HCT116 (cell line): Measurements from ENCODE around the gene KIRREL1. TPM values are rescaled to one million over a fixed set of nuclear protein-coding genes. Genes with fewer than 3 reads are reported as not detected.

ENCODE experiments used
- ATAC-seq: fragments of 200-7000 bp; cut with Tn5 transposase; 2 replicates; pipeline ENCODE4 v1.9.1; 2020; ENCODE audit warnings: mild to moderate bottlenecking, moderate library complexity
- BruUV-seq: library from RNA; stranded (reverse); fragments of 400-500 nt; replicated peaks from 2 replicates; lab custom pipeline; 2021; lab: Mats Ljungman, UMichigan
- CTCF ChIA-PET: fragments of 300-600 bp; sonication (Branson Sonifier 250); formaldehyde crosslinking; loops from one replicate; lab custom pipeline; 2021; ENCODE audit warnings: antibody characterized with exemption; lab: Charles Lee
- POLR2A ChIA-PET: fragments of 300-600, 350-600 bp; sonication (Branson Sonifier 250); formaldehyde crosslinking; loops from one replicate; lab custom pipeline; 2021; ENCODE audit warnings: antibody characterized with exemption; lab: Charles Lee
- RAD21 ChIA-PET, 2 experiments: fragments of 300-600 bp; sonication (Branson Sonifier 250); formaldehyde crosslinking; loops; one replicate each; lab custom pipeline; 2023; ENCODE audit warnings: low total read pairs in 2 of 2; ENCODE audit not compliant: uncharacterized antibody in 2 of 2, unreplicated experiment in 2 of 2, low non-redundant PET in 1 of 2; lab: Charles Lee
- DNase-seq: peaks from one replicate; pipeline ENCODE4 v3.0.0-alpha.2; 2010; ENCODE audit warnings: low read depth, low spot score
- H2AFZ ChIP-seq: fragments of 200-600 bp; shearing (Covaris generic), sonication (generic); 2 replicates; pipeline ENCODE4 v1.6.1; 2017; ENCODE audit warnings: low read depth, mixed run types, mixed read lengths, antibody characterized with exemption, low read length; ENCODE audit not compliant: poor library complexity, severe bottlenecking
- H3K27ac ChIP-seq: 2 replicates; pipeline ENCODE4 v1.5.1; 2012; ENCODE audit warnings: low read depth, low read length
- H3K27me3 ChIP-seq: fragments of 200-600 bp; sonication (generic); 2 replicates; pipeline ENCODE4 v1.6.1; 2016; ENCODE audit warnings: mixed run types, low read length, mixed read lengths; ENCODE audit not compliant: insufficient read depth
- H3K36me3 ChIP-seq, 2 experiments: fragments of 200-500 bp in 1 of 2; fragments of 200-600 bp in 1 of 2; sonication (Bioruptor generic) in 1 of 2; sonication (generic) in 1 of 2; 2 replicates each; pipeline versions ENCODE4 v1.5.1 to v1.6.1; 2014 to 2016; ENCODE audit warnings: low read length in 2 of 2, inconsistent platforms in 1 of 2, mixed read lengths in 1 of 2, mixed run types in 1 of 2; ENCODE audit not compliant: insufficient read depth in 2 of 2, control insufficient read depth in 1 of 2
- H3K4me1 ChIP-seq, 2 experiments: fragments of 200-600 bp in 1 of 2; sonication (generic) in 1 of 2; 2 replicates each; pipeline versions ENCODE4 v1.5.1 to v1.6.1; 2012 to 2017; ENCODE audit warnings: low read length in 2 of 2, inconsistent platforms in 1 of 2, mild to moderate bottlenecking in 1 of 2, mixed read lengths in 1 of 2, mixed run types in 1 of 2, moderate library complexity in 1 of 2; ENCODE audit not compliant: insufficient read depth in 2 of 2, control insufficient read depth in 1 of 2
- H3K4me2 ChIP-seq: fragments of 200-600 bp; sonication (generic); 2 replicates; pipeline ENCODE4 v1.6.1; 2017; ENCODE audit warnings: mixed run types, low read length, mixed read lengths
- H3K4me3 ChIP-seq, 2 experiments: fragments of 200-600 bp in 1 of 2; sonication (generic) in 1 of 2; replicated peaks in 1 of 2; 2 replicates each; pipeline ENCODE4 v1.5.1; 2011 to 2016; ENCODE audit warnings: low read length in 2 of 2, control low read depth in 1 of 2, low read depth in 1 of 2, mild to moderate bottlenecking in 1 of 2, mixed read lengths in 1 of 2, mixed run types in 1 of 2
- H3K79me2 ChIP-seq: fragments of 200-600 bp; sonication (generic); 2 replicates; pipeline ENCODE4 v1.6.1; 2017; ENCODE audit warnings: mild to moderate bottlenecking, mixed run types, low read length, moderate library complexity, mixed read lengths; ENCODE audit not compliant: insufficient read depth
- H3K9ac ChIP-seq: fragments of 200-600 bp; sonication (generic); 2 replicates; pipeline ENCODE4 v1.6.1; 2016; ENCODE audit warnings: low read length, mixed read lengths
- H3K9me2 ChIP-seq: fragments of 200-600 bp; sonication (generic), shearing (Covaris generic); 2 replicates; pipeline ENCODE4 v1.6.1; 2017; ENCODE audit warnings: mixed run types, mild to moderate bottlenecking, moderate library complexity; ENCODE audit not compliant: insufficient read depth
- H3K9me3 ChIP-seq, 2 experiments: fragments of 200-500 bp in 1 of 2; fragments of 200-600 bp in 1 of 2; sonication (Bioruptor generic) in 1 of 2; sonication (generic) in 1 of 2; 2 replicates each; pipeline ENCODE4 v1.6.1; 2014 to 2017; ENCODE audit warnings: low read length in 2 of 2, mixed read lengths in 2 of 2, inconsistent platforms in 1 of 2, low read depth in 1 of 2, mild to moderate bottlenecking in 1 of 2, mixed run types in 1 of 2, moderate library complexity in 1 of 2; ENCODE audit not compliant: control insufficient read depth in 1 of 2, insufficient read depth in 1 of 2
- H4K20me1 ChIP-seq: fragments of 200-600 bp; sonication (generic), shearing (Covaris generic); 2 replicates; pipeline ENCODE4 v1.6.1; 2017; ENCODE audit warnings: mixed run types, mild to moderate bottlenecking, moderate library complexity; ENCODE audit not compliant: insufficient read depth
- ATF3 ChIP-seq: IDR thresholded peaks from 2 replicates; pipeline ENCODE4 v1.6.1; 2012
- CBX3 ChIP-seq: IDR thresholded peaks from 2 replicates; pipeline ENCODE4 v1.6.1; 2012; ENCODE audit warnings: low read depth
- CEBPB ChIP-seq: IDR thresholded peaks from 2 replicates; pipeline ENCODE4 v1.6.1; 2012; ENCODE audit warnings: low read depth
- CTCF ChIP-seq, 3 experiments: fragments of 200-600 bp in 1 of 3; sonication (generic) in 1 of 3; IDR thresholded peaks in 2 of 3; conservative IDR thresholded peaks in 1 of 3; 2 replicates each; pipeline ENCODE4 v1.5.1; 2012 to 2017; ENCODE audit warnings: low read depth in 2 of 3, low read length in 2 of 3, antibody characterized with exemption in 1 of 3, borderline replicate concordance in 1 of 3, control low read depth in 1 of 3, mild to moderate bottlenecking in 1 of 3, mixed read lengths in 1 of 3, mixed run types in 1 of 3, moderate library complexity in 1 of 3; ENCODE audit not compliant: insufficient read depth in 1 of 3
- EGR1 ChIP-seq: IDR thresholded peaks from 2 replicates; pipeline ENCODE4 v1.6.1; 2012; ENCODE audit warnings: low read depth
- ELF1 ChIP-seq: IDR thresholded peaks from 2 replicates; pipeline ENCODE4 v1.6.1; 2012; ENCODE audit warnings: low read depth, borderline replicate concordance
- EZH2 ChIP-seq: fragments of 200-600 bp; sonication (generic); IDR thresholded peaks from 2 replicates; pipeline ENCODE4 v1.6.1; 2017; ENCODE audit warnings: antibody characterized with exemption, mixed run types
- EZH2phosphoT487 ChIP-seq: fragments of 200-600 bp; IDR thresholded peaks from 2 replicates; pipeline ENCODE4 v1.6.1; 2018; ENCODE audit warnings: antibody characterized with exemption, borderline replicate concordance
- FOSL1 ChIP-seq: IDR thresholded peaks from 2 replicates; pipeline ENCODE4 v1.6.1; 2012; ENCODE audit warnings: low read depth
- JUND ChIP-seq: IDR thresholded peaks from 2 replicates; pipeline ENCODE4 v1.6.1; 2012
- MAX ChIP-seq: IDR thresholded peaks from 2 replicates; pipeline ENCODE4 v1.6.1; 2012
- POLR2A ChIP-seq: IDR thresholded peaks from 2 replicates; pipeline ENCODE4 v1.7.0; 2011; ENCODE audit warnings: borderline replicate concordance; ENCODE audit not compliant: insufficient read depth, insufficient read length; ENCODE audit errors: extremely low read depth
- POLR2AphosphoS5 ChIP-seq: IDR thresholded peaks from 2 replicates; pipeline ENCODE4 v1.6.1; 2011; ENCODE audit warnings: mild to moderate bottlenecking, low read depth, low read length, moderate library complexity
- RAD21 ChIP-seq: IDR thresholded peaks from 2 replicates; pipeline ENCODE4 v1.6.1; 2012; ENCODE audit warnings: low read depth, mild to moderate bottlenecking
- SIN3A ChIP-seq: IDR thresholded peaks from 2 replicates; pipeline ENCODE4 v1.6.1; 2012; ENCODE audit warnings: low read depth
- SP1 ChIP-seq: IDR thresholded peaks from 2 replicates; pipeline ENCODE4 v1.6.1; 2012; ENCODE audit warnings: low read depth
- SRF ChIP-seq: IDR thresholded peaks from 2 replicates; pipeline ENCODE4 v1.6.1; 2012; ENCODE audit warnings: low read depth
- TCF7L2 ChIP-seq: IDR thresholded peaks from 2 replicates; pipeline ENCODE4 v1.7.0; 2011; ENCODE audit warnings: borderline replicate concordance, inconsistent platforms; ENCODE audit not compliant: insufficient read depth, insufficient read length; ENCODE audit errors: extremely low read depth
- YY1 ChIP-seq: IDR thresholded peaks from 2 replicates; pipeline ENCODE4 v1.6.1; 2011; ENCODE audit warnings: low read length, low read depth, moderate library complexity, mild to moderate bottlenecking; ENCODE audit not compliant: insufficient replicate concordance; ENCODE audit errors: extremely low read depth
- ZBTB33 ChIP-seq: IDR thresholded peaks from 2 replicates; pipeline ENCODE4 v1.6.1; 2011; ENCODE audit warnings: mild to moderate bottlenecking, low read length, moderate library complexity; ENCODE audit not compliant: insufficient replicate concordance; ENCODE audit errors: extremely low read depth
- ZFX ChIP-seq: fragments of 450-650 bp; IDR thresholded peaks from 2 replicates; pipeline ENCODE4 v1.6.1; 2017
- ZNF274 ChIP-seq: fragments of 200-500 bp; sonication (Bioruptor generic); IDR thresholded peaks from 2 replicates; pipeline ENCODE4 v1.6.1; 2014; ENCODE audit warnings: mild to moderate bottlenecking, low read depth, low read length, inconsistent platforms
- intact Hi-C: fragments of 100-400 bp; cut with micrococcal nuclease; formaldehyde crosslinking; loops from 2 replicates; pipeline ENCODE4 v1.10.0; 2022
- total RNA-seq: library from RNA; stranded (reverse); gene quantifications from one replicate; pipeline ENCODE4 v1.2.1, GENCODE V29; 2021; ENCODE audit not compliant: unreplicated experiment

Gene KIRREL1
- total RNA-seq, 1 experiment from 2014 or later: 20.0 TPM

- peaks cover 75% of the 10 kb centered on the region for H3K79me2 ChIP-seq
- no TSS peak for BruUV-seq
- DNase-seq (no peak), ATAC-seq (peak; percentile 75)
- RAD21 ChIA-PET: interaction anchor here (0.5 to 1.8 kb wide), 3 partner anchors 44 to 46 kb away, joined by 3 to 11 read pairs (median 3); no protein-coding TSS in a partner anchor
- H3K9me2 ChIP-seq: no peaks in the 10 kb centered on the region
- peaks cover 9 to 23% of the 10 kb centered on the region in 2 experiments for H3K4me1 ChIP-seq
- H4K20me1 ChIP-seq: no peaks in the 10 kb centered on the region
- H3K9ac ChIP-seq: peak overlapping the region; percentile 7; the same call in 1 of the 2 replicates
- H3K9me3 ChIP-seq: no peaks in the 10 kb centered on the region
- 0 out of 2 replicates have a peak overlapping the region, but pooled peaks have one; percentile 0 for H3K27ac ChIP-seq
- H3K4me3 ChIP-seq: 0 out of 4 replicates have a peak overlapping the region, but pooled peaks of 1 of the 2 experiments have one; percentile 5
- peak overlapping the region; percentile 67 for H3K4me2 ChIP-seq
- intact Hi-C loops: no loop called here
- no peaks in the 10 kb centered on the region for H3K27me3 ChIP-seq
- H2AFZ ChIP-seq: no peak overlapping the region
- CTCF ChIA-PET: interaction anchor here (0.7 to 5.9 kb wide), 7 partner anchors 11 to 84 kb away, joined by 3 to 44 read pairs (median 3); partner anchors contain the start of gene KIRREL1
- no peaks in the 10 kb centered on the region for H3K36me3 ChIP-seq
- POLR2A ChIA-PET: interaction anchor here (0.6 kb wide), 1 partner anchor 45 kb away, joined by 4 read pairs; no protein-coding TSS in a partner anchor
- TF ChIP-seq YY1 (no peak), POLR2AphosphoS5 (no peak), EZH2phosphoT487 (no peak), EZH2 (no peak), CEBPB (peak; percentile 62; the same call in 1 of the 2 replicates), SP1 (peak; percentile 32; the same call in 1 of the 2 replicates), ATF3 (no peak), JUND (0 out of 2 replicates have a peak, but pooled peaks have one; percentile 17), RAD21 (no peak), POLR2A (no peak), TCF7L2 (no peak), MAX (no peak), CBX3 (no peak), FOSL1 (peak; percentile 50; the same call in 1 of the 2 replicates), ZNF274 (no peak), SRF (no peak), ZBTB33 (no peak), CTCF (IDR thresholded peaks at IDR 0.05 in 2 of 3, conservative IDR thresholded peaks at IDR 0.05 in 1 of 3; ENCODE audit: borderline replicate concordance in 1 of 3, insufficient read depth in 1 of 3, low read depth in 2 of 3, low read length in 2 of 3) (no peak), ELF1 (no peak), ZFX (no peak), EGR1 (no peak), SIN3A (no peak)
Observed at GRCh38 chr1:158037866-158038359, 44.5 kb downstream of the KIRREL1 start.
